Astrocyte of the cerebellum (primary cell): Measurements from ENCODE around the gene CBX7.

Experiments
- DNase-seq: peaks from one replicate; pipeline ENCODE4 v3.0.0-alpha.2; 2011; ENCODE audit warnings: low read depth
- H3K4me3 ChIP-seq: 2 replicates; pipeline ENCODE4 v1.5.1; 2011; ENCODE audit warnings: mild to moderate bottlenecking, low read depth, low read length, moderate library complexity
- CTCF ChIP-seq: IDR thresholded peaks from 2 replicates; pipeline ENCODE4 v1.5.1; 2012; ENCODE audit warnings: low read length, low read depth, moderate library complexity, mild to moderate bottlenecking; ENCODE audit errors: missing control alignments
- in situ Hi-C: cut with HindIII; loops from 2 replicates; pipeline ENCODE4 v1.10.0; 2017; ENCODE audit warnings: low sequenced_read_pairs

The CBX7 gene

GRCh38 chr22:39092111-39092862 lies 60.2 kb downstream of the CBX7 start:
- H3K4me3 ChIP-seq: no peak overlapping the region
- no peak for TF ChIP-seq CTCF
- DNase-seq: no peak
- in situ Hi-C loops: no loop called here

- no peak for TF ChIP-seq CTCF
- in situ Hi-C loops: no loop called here
- no peak overlapping the region for H3K4me3 ChIP-seq
- no peak for DNase-seq
These were observed 61.1 kb downstream of the CBX7 start for GRCh38 chr22:39091126-39092081.

- no peak overlapping the region for H3K4me3 ChIP-seq
- in situ Hi-C loops: no loop called here
- DNase-seq: no peak
- TF ChIP-seq CTCF: no peak
These were observed 61.9 kb downstream of the CBX7 start for GRCh38 chr22:39090426-39091064.

GRCh38 chr22:39089928-39090327 lies 62.6 kb downstream of the CBX7 start:
- no peak for DNase-seq
- H3K4me3 ChIP-seq: no peak overlapping the region
- TF ChIP-seq CTCF: no peak
- in situ Hi-C loops: no loop called here

- no peak for TF ChIP-seq CTCF
- no peak overlapping the region for H3K4me3 ChIP-seq
- DNase-seq: no peak
- in situ Hi-C loops: no loop called here
These were observed 63.8 kb downstream of the CBX7 start for GRCh38 chr22:39088685-39089032.

GRCh38 chr22:39087881-39088684 lies 64.4 kb downstream of the CBX7 start:
- TF ChIP-seq CTCF: no peak
- in situ Hi-C loops: no loop called here
- no peak for DNase-seq
- no peak overlapping the region for H3K4me3 ChIP-seq
